ENCODE data around the gene LSM2.
A peak's percentile ranks its signal among the peaks of the same experiment; 100 is the strongest.
"Not testable (repeated sequence)": the region's sequence is repeated elsewhere in the genome, so short reads cannot be mapped to it uniquely, and the experiment has no call there.

The LSM2 gene

GRCh38 chr6:31794866-31795615 is 11.7 kb downstream of the LSM2 start:
- peaks cover 59% of the 10 kb centered on the region for H3K4me1 Mint-ChIP-seq
- H3K27me3 Mint-ChIP-seq, result no peaks in the 10 kb centered on the region
- no peaks in the 10 kb centered on the region for H3K9me3 Mint-ChIP-seq
- peak overlapping the region; percentile 93 to 97 for H3K4me3 Mint-ChIP-seq
- ATAC-seq (peak; percentile 46), DNase-seq (peak in 1 of 2 donors; percentile 48)
- H3K27ac Mint-ChIP-seq, result peak overlapping the region; percentile 97 to 99

- no peaks in the 10 kb centered on the region for H3K9me3 Mint-ChIP-seq
- H3K4me1 Mint-ChIP-seq, result peaks cover 59% of the 10 kb centered on the region
- peak overlapping the region; percentile 92 to 99 for H3K27ac Mint-ChIP-seq
- ATAC-seq (no peak), DNase-seq (no peak)
- H3K4me3 Mint-ChIP-seq, result peak overlapping the region; percentile 93 to 97
- no peaks in the 10 kb centered on the region for H3K27me3 Mint-ChIP-seq
These were observed 12.4 kb downstream of the LSM2 start for GRCh38 chr6:31794294-31794865.

- not testable (repeated sequence) for H3K9me3 Mint-ChIP-seq
These were observed 12.9 kb downstream of the LSM2 start for GRCh38 chr6:31793927-31794245.

GRCh38 chr6:31792761-31793171 is 14.0 kb downstream of the LSM2 start:
- no peaks in the 10 kb centered on the region for H3K9me3 Mint-ChIP-seq
- peaks cover 47% of the 10 kb centered on the region for H3K4me1 Mint-ChIP-seq
- H3K4me3 Mint-ChIP-seq, result peak overlapping the region; percentile 48 to 93
- H3K27ac Mint-ChIP-seq, result no peak overlapping the region
- ATAC-seq (no peak), DNase-seq (no peak)
- no peaks in the 10 kb centered on the region for H3K27me3 Mint-ChIP-seq

More at GRCh38 chr6:31793927-31794245, 12.9 kb downstream of the LSM2 start:
- H3K27ac Mint-ChIP-seq, result peak overlapping the region; percentile 14 to 84
- not testable (repeated sequence) for H3K27me3 Mint-ChIP-seq, DNase-seq, ATAC-seq
- H3K4me1 Mint-ChIP-seq, result peaks cover 58% of the 10 kb centered on the region
- peak overlapping the region; percentile 93 to 97 for H3K4me3 Mint-ChIP-seq

GRCh38 chr6:31792090-31792374 is 14.7 kb downstream of the LSM2 start:
- Mint-ChIP-seq H3K27ac (no peak overlapping the region), H3K4me3 (no peak overlapping the region), H3K4me1 (peaks cover 39% of the 10 kb centered on the region), H3K9me3 (no peaks in the 10 kb centered on the region), H3K27me3 (no peaks in the 10 kb centered on the region)
- ATAC-seq (no peak), DNase-seq (no peak)

GRCh38 chr6:31791324-31792089 is 15.3 kb downstream of the LSM2 start:
- Mint-ChIP-seq H3K4me3 (no peak overlapping the region), H3K9me3 (no peaks in the 10 kb centered on the region), H3K4me1 (peaks cover 35% of the 10 kb centered on the region), H3K27ac (peak overlapping the region in 1 of 2 donors; percentile 23), H3K27me3 (no peaks in the 10 kb centered on the region)
- no peak for ATAC-seq
- DNase-seq, result no peak

- Mint-ChIP-seq H3K27me3 (no peaks in the 10 kb centered on the region), H3K4me1 (no peaks in the 10 kb centered on the region), H3K9me3 (no peaks in the 10 kb centered on the region), H3K27ac (no peak overlapping the region), H3K4me3 (no peak overlapping the region)
- DNase-seq, result no peak
- ATAC-seq, result no peak
These were observed 21.3 kb downstream of the LSM2 start for GRCh38 chr6:31785475-31785874.

GRCh38 chr6:31784098-31784925 is 22.5 kb downstream of the LSM2 start:
- no peak for DNase-seq
- no peaks in the 10 kb centered on the region for H3K27me3 Mint-ChIP-seq
- ATAC-seq, result no peak

GRCh38 chr6:31782126-31782855 is 24.5 kb downstream of the LSM2 start:
- peak overlapping the region in 1 of 2 donors; percentile 48 for H3K27ac Mint-ChIP-seq
- H3K4me3 Mint-ChIP-seq, result no peak overlapping the region
- no peak for DNase-seq
- no peaks in the 10 kb centered on the region for H3K9me3 Mint-ChIP-seq
- H3K4me1 Mint-ChIP-seq, result peaks cover 8% of the 10 kb centered on the region
- no peak for ATAC-seq
- no peaks in the 10 kb centered on the region for H3K27me3 Mint-ChIP-seq

More at GRCh38 chr6:31784098-31784925, 22.5 kb downstream of the LSM2 start:
- no peaks in the 10 kb centered on the region for H3K9me3 Mint-ChIP-seq
- H3K4me3 Mint-ChIP-seq, result no peak overlapping the region
- H3K27ac Mint-ChIP-seq, result no peak overlapping the region
- H3K4me1 Mint-ChIP-seq, result no peaks in the 10 kb centered on the region

- Mint-ChIP-seq H3K27ac (no peak overlapping the region), H3K9me3 (no peaks in the 10 kb centered on the region), H3K27me3 (no peaks in the 10 kb centered on the region), H3K4me1 (peaks cover 16% of the 10 kb centered on the region), H3K4me3 (no peak overlapping the region)
- no peak for DNase-seq
- ATAC-seq, result no peak
These were observed 25.3 kb downstream of the LSM2 start for GRCh38 chr6:31781244-31782125.

- Mint-ChIP-seq H3K27me3 (peaks cover 2% of the 10 kb centered on the region), H3K27ac (no peak overlapping the region), H3K4me3 (no peak overlapping the region), H3K9me3 (no peaks in the 10 kb centered on the region), H3K4me1 (peaks cover 24% of the 10 kb centered on the region)
- DNase-seq (no peak), ATAC-seq (no peak)
These were observed 26.1 kb downstream of the LSM2 start for GRCh38 chr6:31780507-31781243.

GRCh38 chr6:31779908-31780307 is 26.9 kb downstream of the LSM2 start:
- peaks cover 8% of the 10 kb centered on the region for H3K27me3 Mint-ChIP-seq

GRCh38 chr6:31778999-31779885 is 27.5 kb downstream of the LSM2 start:
- Mint-ChIP-seq H3K4me3 (no peak overlapping the region), H3K9me3 (no peaks in the 10 kb centered on the region), H3K27ac (peak overlapping the region in 1 of 2 donors; percentile 34), H3K4me1 (peaks cover 35% of the 10 kb centered on the region), H3K27me3 (peaks cover 8% of the 10 kb centered on the region)
- DNase-seq (no peak), ATAC-seq (no peak)

More at GRCh38 chr6:31779908-31780307, 26.9 kb downstream of the LSM2 start:
- DNase-seq (no peak), ATAC-seq (no peak)
- Mint-ChIP-seq H3K27ac (peak overlapping the region in 1 of 2 donors; percentile 34), H3K4me1 (peaks cover 31% of the 10 kb centered on the region), H3K4me3 (no peak overlapping the region), H3K9me3 (no peaks in the 10 kb centered on the region)
